HG03135 (cell line): Measurements from ENCODE around the gene ANKMY1.
A peak's percentile ranks its signal among the peaks of the same experiment; 100 is the strongest.
"Not testable (repeated sequence)": the region's sequence is repeated elsewhere in the genome, so short reads cannot be mapped to it uniquely, and the experiment has no call there.

Experiments used
- ATAC-seq: cut with Tn5 transposase; IDR thresholded peaks from one replicate; pipeline ENCODE4 v1.9.1; 2021; ENCODE audit warnings: mild to moderate bottlenecking, moderate library complexity; ENCODE audit not compliant: unreplicated experiment

ANKMY1 gene

GRCh38 chr2:240568678-240569522 is 11.1 kb upstream of the ANKMY1 start:
- ATAC-seq, result peak; percentile 20

- ATAC-seq, result peak; percentile 43
Observed at GRCh38 chr2:240567872-240568677, 10.3 kb upstream of the ANKMY1 start, which contains the start of gene RNPEPL1. TSS of gene RNPEPL1 (plus strand) at chr2:240568484. CDS start at chr2:240568587, 103 bp downstream.

- ATAC-seq, result no peak
Observed at GRCh38 chr2:240567137-240567871, 9.5 kb upstream of the ANKMY1 start.

- ATAC-seq, result peak; percentile 46
Observed at GRCh38 chr2:240566203-240567136, 8.7 kb upstream of the ANKMY1 start.

GRCh38 chr2:240565333-240566202 is 7.8 kb upstream of the ANKMY1 start:
- ATAC-seq, result peak; percentile 24

- no peak for ATAC-seq
Observed at GRCh38 chr2:240564561-240565332, 7.0 kb upstream of the ANKMY1 start.

- ATAC-seq, result no peak
Observed at GRCh38 chr2:240563951-240564560, 6.3 kb upstream of the ANKMY1 start.

GRCh38 chr2:240563231-240563630 is 5.4 kb upstream of the ANKMY1 start:
- not testable (repeated sequence) for ATAC-seq

- no peak for ATAC-seq
Observed at GRCh38 chr2:240561325-240561971, 3.7 kb upstream of the ANKMY1 start.

- ATAC-seq, result peak; percentile 55
Observed at GRCh38 chr2:240560480-240561324, 2.9 kb upstream of the ANKMY1 start.

- ATAC-seq, result peak; percentile 55
Observed at GRCh38 chr2:240560084-240560479, 2.3 kb upstream of the ANKMY1 start, which contains the start of gene DUSP28. TSS of gene DUSP28 (plus strand) at chr2:240560357. CDS start at chr2:240560685, 328 bp downstream.

- no peak for ATAC-seq
Observed at GRCh38 chr2:240559286-240559685, 1.5 kb upstream of the ANKMY1 start.

- ATAC-seq, result no peak
Observed at GRCh38 chr2:240558236-240558761, 511 bp upstream of the ANKMY1 start.

- no peak for ATAC-seq
Observed at GRCh38 chr2:240557101-240557751, 562 bp downstream of the ANKMY1 start.

- ATAC-seq, result no peak
Observed at GRCh38 chr2:240556553-240557100, 1.2 kb downstream of the ANKMY1 start.
